ENCODE measurements around the gene USP49. TPM values are rescaled to one million over a fixed set of nuclear protein-coding genes. Genes with fewer than 3 reads are reported as not detected.

USP49 gene
- total RNA-seq, 6 donors from 2014 or later, result 2.7 to 16.8 (median 4.3) TPM

- Histone ChIP-seq H3K36me3 (peaks cover under 1 to 16% (median 7%) of the 10 kb centered on the region in 4 donors), H3K27ac (peak overlapping the region; percentile 85 to 93 (median 88)), H3K4me1 (peaks cover 54 to 80% (median 71%) of the 10 kb centered on the region in 4 donors), H3K9me3 (no peaks in the 10 kb centered on the region), H3K4me3 (peak overlapping the region; percentile 60 to 94 (median 91)), H3K27me3 (no peaks in the 10 kb centered on the region)
- DNase-seq, result peak; percentile 61 to 91
- WGBS, 2 donors, result 0 to 2% methylated on average over 9 to 21 of the region's 38 CpGs
- TF ChIP-seq CTCF (IDR thresholded peaks at IDR 0.05) (peak in 1 of 6 experiments; percentile 18), POLR2A (IDR thresholded peaks at IDR 0.05) (no peak), POLR2AphosphoS5 (IDR thresholded peaks at IDR 0.05) (no peak)
- ATAC-seq (ENCODE audit: low FRiP score in 2 of 2), result peak; percentile 6 to 11
Observed at GRCh38 chr6:41940759-41941279, 45.6 kb upstream of the USP49 start.

DNA sequence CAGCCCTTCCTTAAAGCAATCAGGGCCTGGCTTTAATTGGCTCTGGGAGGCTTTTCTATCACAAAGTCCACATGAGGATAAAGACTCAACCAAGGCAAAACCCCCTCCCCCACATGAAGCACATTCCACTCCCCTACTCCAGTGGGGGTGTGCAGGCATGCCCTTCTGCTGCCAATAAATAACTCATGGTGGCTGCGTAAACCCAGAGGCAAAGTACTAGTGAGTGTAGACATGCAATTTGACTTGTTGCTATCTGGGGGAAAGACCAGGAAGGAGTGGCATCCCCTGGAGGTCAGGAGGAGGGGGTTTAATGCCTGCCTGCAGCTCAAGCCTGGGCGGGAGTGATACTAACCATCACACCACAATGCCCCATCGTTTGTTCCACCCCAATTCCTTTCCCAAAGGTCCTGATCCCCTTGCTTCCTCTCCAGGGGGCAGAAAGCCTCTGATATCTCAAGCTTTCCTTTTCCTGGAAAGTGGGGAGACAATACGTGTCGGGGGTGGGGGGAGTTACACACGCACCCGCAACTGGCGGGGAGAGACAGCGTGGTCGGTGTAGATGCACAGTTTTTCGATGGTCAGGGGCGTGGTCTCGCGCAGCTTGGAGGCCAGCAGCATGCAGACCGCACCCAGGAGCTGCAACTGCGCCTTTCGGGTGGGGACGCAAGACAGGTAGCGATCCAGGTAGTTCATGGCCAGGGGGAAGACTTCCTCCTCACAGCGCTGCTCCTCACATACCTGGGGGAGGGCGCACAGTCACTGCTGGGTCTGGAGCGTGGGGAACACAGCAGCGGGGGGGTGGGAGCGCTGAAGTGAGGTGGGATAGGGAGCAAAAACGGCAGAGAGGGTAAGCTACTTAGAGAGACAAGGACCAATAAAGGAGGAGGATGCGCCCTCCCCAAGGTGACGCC lies 44.9 kb upstream of the USP49 start:
- no peak for TF ChIP-seq EP300 (IDR thresholded peaks at IDR 0.05)
- no peak for TF ChIP-seq CTCF (IDR thresholded peaks at IDR 0.05)
- no peak for TF ChIP-seq POLR2A (IDR thresholded peaks at IDR 0.05)
- TF ChIP-seq POLR2AphosphoS5 (IDR thresholded peaks at IDR 0.05), result no peak
- Histone ChIP-seq H3K9me3 (no peaks in the 10 kb centered on the region), H3K36me3 (peaks cover 8 to 23% (median 14%) of the 10 kb centered on the region in 4 donors), H3K4me1 (peaks cover 60 to 87% (median 77%) of the 10 kb centered on the region in 4 donors), H3K27me3 (no peaks in the 10 kb centered on the region), H3K27ac (peak overlapping the region; percentile 85 to 93 (median 88)), H3K4me3 (peak overlapping the region; percentile 60 to 94 (median 91))
- DNase-seq (peak in 1 of 2 donors; percentile 38), ATAC-seq (ENCODE audit: low FRiP score in 2 of 2) (peak in 1 of 2 donors; percentile 17)
- WGBS, 2 donors, result 11 to 12% methylated on average over 14 to 27 of the region's 27 CpGs

- Histone ChIP-seq H3K4me3 (peak overlapping the region in 3 of 4 donors; percentile 60 to 94 (median 89)), H3K27ac (peak overlapping the region; percentile 85 to 93 (median 88))
- peak in 1 of 2 donors; percentile 89 for DNase-seq
Observed at GRCh38 chr6:41939176-41939847, 44.1 kb upstream of the USP49 start.

More at GRCh38 chr6:41939176-41939847, 44.1 kb upstream of the USP49 start:
- Histone ChIP-seq H3K9me3 (no peaks in the 10 kb centered on the region), H3K36me3 (peaks cover 15 to 31% (median 22%) of the 10 kb centered on the region in 4 donors), H3K27me3 (no peaks in the 10 kb centered on the region), H3K4me1 (peaks cover 61 to 89% (median 80%) of the 10 kb centered on the region in 4 donors)
- 28 to 33% methylated on average over 3 to 11 of the region's 11 CpGs for WGBS, 2 donors
- ATAC-seq (ENCODE audit: low FRiP score in 2 of 2), result peak; percentile 2 to 13
- TF ChIP-seq CTCF (IDR thresholded peaks at IDR 0.05), result no peak
- TF ChIP-seq POLR2AphosphoS5 (IDR thresholded peaks at IDR 0.05), result peak in 1 of 2 donors; percentile 50
- peak in 1 of 4 donors; percentile 10 for TF ChIP-seq POLR2A (IDR thresholded peaks at IDR 0.05)
- peak in 1 of 4 donors; percentile 17 for TF ChIP-seq EP300 (IDR thresholded peaks at IDR 0.05)
